SK-N-SH (cell line): ENCODE measurements around the gene HSPA12A. TPM values are rescaled to one million over a fixed set of nuclear protein-coding genes. Genes with fewer than 3 reads are reported as not detected.

ENCODE experiments used
- CTCF ChIA-PET: fragments of 300-600, 350-600 bp; formaldehyde crosslinking; extraction: SDS; loops from one replicate; lab custom pipeline; 2021; lab: Yijun Ruan, JAX
- POLR2A ChIA-PET: fragments of 350-600 bp; sonication (Branson Sonifier 250); formaldehyde crosslinking; extraction: SDS; loops from one replicate; lab custom pipeline; 2020; ENCODE audit warnings: antibody characterized with exemption, inconsistent platforms; lab: Yijun Ruan, JAX
- DNase-seq: peaks from one replicate; pipeline ENCODE4 v3.0.0; 2012
- H2AFZ ChIP-seq: fragments of 200-600 bp; sonication (generic); 2 replicates; pipeline ENCODE4 v1.8.1; 2016; ENCODE audit warnings: antibody characterized with exemption, mild to moderate bottlenecking, low read depth
- H3F3A ChIP-seq: fragments of 200-600 bp; sonication (generic); replicated peaks from 2 replicates; pipeline ENCODE3; 2016; ENCODE audit warnings: antibody characterized with exemption, mild to moderate bottlenecking; ENCODE audit not compliant: insufficient read depth
- H3K27ac ChIP-seq, 2 experiments: fragments of 200-500 bp in 1 of 2; fragments of 200-600 bp in 1 of 2; sonication (Bioruptor generic) in 1 of 2; sonication (generic), shearing (Covaris generic) in 1 of 2; 2 replicates each; pipeline versions ENCODE4 v1.5.1 to v1.6.1; 2014 to 2016; ENCODE audit warnings: low read depth in 2 of 2, inconsistent platforms in 1 of 2, low read length in 1 of 2, mild to moderate bottlenecking in 1 of 2, mixed read lengths in 1 of 2
- H3K27me3 ChIP-seq: fragments of 200-600 bp; sonication (generic), shearing (Covaris generic); 2 replicates; pipeline ENCODE4 v1.6.1; 2016; ENCODE audit warnings: mixed run types; ENCODE audit not compliant: insufficient read depth
- H3K36me3 ChIP-seq, 2 experiments: fragments of 200-500 bp in 1 of 2; fragments of 200-600 bp in 1 of 2; sonication (Bioruptor generic) in 1 of 2; sonication (generic) in 1 of 2; replicated peaks in 1 of 2; 2 replicates each; pipeline versions ENCODE3 to v1.5.1; 2014 to 2016; ENCODE audit warnings: low read length in 1 of 2, mild to moderate bottlenecking in 1 of 2; ENCODE audit not compliant: insufficient read depth in 2 of 2, control insufficient read depth in 1 of 2
- H3K4me1 ChIP-seq, 2 experiments: fragments of 200-500 bp in 1 of 2; fragments of 200-600 bp in 1 of 2; sonication (Bioruptor generic) in 1 of 2; sonication (generic), shearing (Covaris generic) in 1 of 2; 2 replicates each; pipeline versions ENCODE4 v1.5.1 to v1.6.1; 2014 to 2016; ENCODE audit warnings: low read depth in 1 of 2, low read length in 1 of 2, mixed run types in 1 of 2; ENCODE audit not compliant: insufficient read depth in 2 of 2, control insufficient read depth in 1 of 2
- H3K4me2 ChIP-seq: fragments of 200-600 bp; sonication (generic), shearing (Covaris generic); 2 replicates; pipeline ENCODE4 v1.6.1; 2017; ENCODE audit warnings: mixed run types
- H3K4me3 ChIP-seq, 2 experiments: fragments of 200-500 bp in 1 of 2; fragments of 200-600 bp in 1 of 2; sonication (Bioruptor generic) in 1 of 2; sonication (generic), shearing (Covaris generic) in 1 of 2; 2 replicates each; pipeline versions ENCODE4 v1.5.1 to v1.8.1; 2014 to 2016; ENCODE audit warnings: low read depth in 2 of 2, inconsistent platforms in 1 of 2, low read length in 1 of 2, mild to moderate bottlenecking in 1 of 2, mixed read lengths in 1 of 2, moderate library complexity in 1 of 2
- H3K79me2 ChIP-seq: fragments of 200-600 bp; sonication (generic); 2 replicates; pipeline ENCODE4 v1.8.1; 2017; ENCODE audit warnings: mild to moderate bottlenecking; ENCODE audit not compliant: insufficient read depth
- H3K9ac ChIP-seq: fragments of 200-600 bp; sonication (generic); 2 replicates; pipeline ENCODE4 v1.6.1; 2017; ENCODE audit warnings: mixed run types
- H3K9me2 ChIP-seq: fragments of 200-600 bp; sonication (generic); 2 replicates; pipeline ENCODE4 v1.6.1; 2017; ENCODE audit warnings: mixed run types
- H3K9me3 ChIP-seq: fragments of 200-600 bp; sonication (generic); 2 replicates; pipeline ENCODE4 v1.6.1; 2017; ENCODE audit warnings: mixed run types, mild to moderate bottlenecking, moderate library complexity
- H4K20me1 ChIP-seq: fragments of 200-600 bp; sonication (generic); 2 replicates; pipeline ENCODE4 v1.6.1; 2017; ENCODE audit warnings: mild to moderate bottlenecking, mixed run types; ENCODE audit not compliant: insufficient read depth
- EZH2phosphoT487 ChIP-seq: fragments of 200-600 bp; sonication (generic); IDR thresholded peaks from 2 replicates; pipeline ENCODE4 v1.6.1; 2017; ENCODE audit warnings: low read depth, mixed run types, mild to moderate bottlenecking, antibody characterized with exemption, moderate library complexity, borderline replicate concordance
- FOSL2 ChIP-seq: IDR thresholded peaks from 2 replicates; pipeline ENCODE4 v1.4.0; 2012; ENCODE audit warnings: low read depth, mild to moderate bottlenecking, moderate library complexity, borderline replicate concordance
- FOXM1 ChIP-seq: IDR thresholded peaks from 2 replicates; pipeline ENCODE4 v1.4.0; 2012; ENCODE audit warnings: low read depth, mild to moderate bottlenecking
- GABPA ChIP-seq: IDR thresholded peaks from 2 replicates; pipeline ENCODE4 v1.4.0; 2012; ENCODE audit warnings: low read depth, mild to moderate bottlenecking
- JUND ChIP-seq: IDR thresholded peaks from 2 replicates; pipeline ENCODE4 v1.4.0; 2012
- NFIC ChIP-seq: IDR thresholded peaks from 2 replicates; pipeline ENCODE4 v1.4.0; 2012; ENCODE audit warnings: borderline replicate concordance
- NRF1 ChIP-seq: IDR thresholded peaks from 2 replicates; pipeline ENCODE4 v1.6.1; 2012; ENCODE audit warnings: low read depth, mild to moderate bottlenecking, low read length
- POLR2AphosphoS5 ChIP-seq: IDR thresholded peaks from 2 replicates; pipeline ENCODE4 v1.6.1; 2012; ENCODE audit warnings: low read depth, low read length
- RCOR1 ChIP-seq: fragments of 150-350 bp; IDR thresholded peaks from 2 replicates; pipeline ENCODE4 v1.6.1; 2017; ENCODE audit warnings: antibody characterized with exemption, low read length
- RXRA ChIP-seq: IDR thresholded peaks from 2 replicates; pipeline ENCODE4 v1.4.0; 2012; ENCODE audit warnings: low read depth, mild to moderate bottlenecking, borderline replicate concordance
- SIN3A ChIP-seq: IDR thresholded peaks from 2 replicates; pipeline ENCODE4 v1.6.1; 2012; ENCODE audit warnings: low read depth, mild to moderate bottlenecking, low read length, moderate library complexity, borderline replicate concordance
- SMC3 ChIP-seq: IDR thresholded peaks from 2 replicates; pipeline ENCODE4 v1.6.1; 2012; ENCODE audit warnings: low read depth, low read length, improper control_type of control experiment
- TCF12 ChIP-seq: IDR thresholded peaks from 2 replicates; pipeline ENCODE4 v1.4.0; 2012
- TEAD4 ChIP-seq: IDR thresholded peaks from 2 replicates; pipeline ENCODE4 v1.4.0; 2012; ENCODE audit warnings: mild to moderate bottlenecking, borderline replicate concordance; ENCODE audit not compliant: insufficient read depth
- ZBTB33 ChIP-seq: IDR thresholded peaks from 2 replicates; pipeline ENCODE4 v1.4.0; 2012; ENCODE audit warnings: low read depth, borderline replicate concordance
- WGBS: methylation state at CpG from one replicate; pipeline ENCODE4 v1.1.6; 2017; ENCODE audit warnings: low lambda C conversion rate; 5-methylcytosine and 5-hydroxymethylcytosine counted together
- polyA plus RNA-seq, 3 experiments: library from polyadenylated mRNA; depleted of rRNA; stranded (reverse); fragments of >200 nt; gene quantifications; 2 replicates each; pipeline ENCODE4 v1.2.3, GENCODE V29; 2012
- TF ChIP-seq, protein P1 (sequence below): IDR thresholded peaks from 2 replicates; pipeline ENCODE4; 2012
- TF ChIP-seq, protein P2 (sequence below): IDR thresholded peaks from 2 replicates; pipeline ENCODE4 v1.4.0; 2012; ENCODE audit warnings: low read depth

The HSPA12A gene
- polyA plus RNA-seq, 1 of the 3 experiments (the other 2 are of a cell fraction), result 2.9 TPM

GRCh38 chr10:116719804-116720203, 22.6 kb downstream of the HSPA12A start (continued):
- TF ChIP-seq RXRA (no peak), POLR2AphosphoS5 (no peak), SIN3A (no peak), FOSL2 (no peak), SMC3 (no peak), NRF1 (no peak), GABPA (no peak), ZBTB33 (no peak)
- TF ChIP-seq, protein P1, sequence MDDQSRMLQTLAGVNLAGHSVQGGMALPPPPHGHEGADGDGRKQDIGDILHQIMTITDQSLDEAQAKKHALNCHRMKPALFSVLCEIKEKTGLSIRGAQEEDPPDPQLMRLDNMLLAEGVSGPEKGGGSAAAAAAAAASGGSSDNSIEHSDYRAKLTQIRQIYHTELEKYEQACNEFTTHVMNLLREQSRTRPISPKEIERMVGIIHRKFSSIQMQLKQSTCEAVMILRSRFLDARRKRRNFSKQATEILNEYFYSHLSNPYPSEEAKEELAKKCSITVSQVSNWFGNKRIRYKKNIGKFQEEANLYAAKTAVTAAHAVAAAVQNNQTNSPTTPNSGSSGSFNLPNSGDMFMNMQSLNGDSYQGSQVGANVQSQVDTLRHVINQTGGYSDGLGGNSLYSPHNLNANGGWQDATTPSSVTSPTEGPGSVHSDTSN, result no peak
- TF ChIP-seq, all 33 proteins: peak for 0

- Histone ChIP-seq H3K79me2 (no peaks in the 10 kb centered on the region), H2AFZ (no peak overlapping the region), H3K4me3 (no peak overlapping the region), H3F3A (no peaks in the 10 kb centered on the region)
- no peak for DNase-seq
- no peak for TF ChIP-seq FOSL2
- TF ChIP-seq POLR2AphosphoS5, result no peak
- TF ChIP-seq RCOR1, result no peak
- no peak for TF ChIP-seq JUND
- no peak for TF ChIP-seq TEAD4
- TF ChIP-seq NRF1, result no peak
- no peak for TF ChIP-seq TCF12
- no peak for TF ChIP-seq EZH2phosphoT487
- TF ChIP-seq, protein P2, sequence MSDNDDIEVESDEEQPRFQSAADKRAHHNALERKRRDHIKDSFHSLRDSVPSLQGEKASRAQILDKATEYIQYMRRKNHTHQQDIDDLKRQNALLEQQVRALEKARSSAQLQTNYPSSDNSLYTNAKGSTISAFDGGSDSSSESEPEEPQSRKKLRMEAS, result no peak
- TF ChIP-seq NFIC, result no peak
- TF ChIP-seq FOXM1, result no peak
- TF ChIP-seq, all 33 proteins: peak for 0
- no peak overlapping the region; a peak in 1 of 4 replicates for H3K27ac ChIP-seq
- H3K4me2 ChIP-seq, result no peak overlapping the region
- WGBS, result no CpG with 5 or more reads among the region's 2 CpGs
- no peaks in the 10 kb centered on the region for H3K9me2 ChIP-seq
- CTCF ChIA-PET, result interaction anchor here (0.6 to 5.7 kb wide), 6 partner anchors 10 to 457 kb away, joined by 3 to 27 read pairs (median 6); no protein-coding TSS in a partner anchor
- no peaks in the 10 kb centered on the region for H3K36me3 ChIP-seq
- no peaks in the 10 kb centered on the region for H3K9me3 ChIP-seq
- H4K20me1 ChIP-seq, result no peaks in the 10 kb centered on the region
- peaks cover 0 to 90% of the 10 kb centered on the region in 2 experiments; a peak in 2 of 4 replicates for H3K4me1 ChIP-seq
- POLR2A ChIA-PET, result no interaction called here
- H3K27me3 ChIP-seq, result no peaks in the 10 kb centered on the region
- no peak overlapping the region for H3K9ac ChIP-seq
These were observed 24.3 kb downstream of the HSPA12A start for GRCh38 chr10:116718058-116718457.
